Skeletal muscle satellite cell (primary cell): ENCODE measurements around the gene BTBD2. TPM values are rescaled to one million over a fixed set of nuclear protein-coding genes. Genes with fewer than 3 reads are reported as not detected.

Experiments
- small RNA-seq: library from RNA; depleted of rRNA; stranded (forward); fragments of <200 nt; gene quantifications from one replicate; pipeline ENCODE3, GENCODE V24; 2012

The BTBD2 gene

Small RNAs within 50 kb of the gene (small RNA-seq; reads per million reads assigned to genes)
- not detected for gene AC007136.1
